Measurements from ENCODE around the gene TMEM178B. TPM values are rescaled to one million over a fixed set of nuclear protein-coding genes. Genes with fewer than 3 reads are reported as not detected.
"Not testable (repeated sequence)": the region's sequence is repeated elsewhere in the genome, so short reads cannot be mapped to it uniquely, and the experiment has no call there.

The TMEM178B gene
- total RNA-seq, 2 experiments from 2014 or later: not detected

DNA sequence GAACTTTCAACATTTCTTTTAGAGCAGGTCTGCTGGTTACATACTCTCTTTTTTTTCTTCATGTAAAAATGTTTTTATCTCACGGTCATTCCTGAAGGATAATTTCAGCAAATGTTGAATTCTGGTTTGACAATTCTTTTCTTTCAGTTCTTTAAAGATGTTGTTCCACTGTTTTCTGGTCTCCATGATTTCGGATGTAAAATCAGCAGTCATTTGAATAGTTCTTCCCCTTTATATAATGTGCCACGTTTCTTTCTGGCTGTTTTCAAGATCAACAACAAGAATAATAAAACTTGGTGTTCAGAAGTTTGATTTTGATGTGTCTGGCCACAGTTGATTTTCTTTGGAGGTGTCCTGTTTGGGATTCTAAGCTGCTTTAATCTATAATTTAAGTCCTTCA is 45.1 kb upstream of the TMEM178B start:
- H3K9me3 Mint-ChIP-seq: peaks cover 16% of the 10 kb centered on the region
- Histone ChIP-seq H3K4me1 (ENCODE audit: insufficient read depth, low read length) (no peaks in the 10 kb centered on the region), H3K4me3 (ENCODE audit: low read length) (no peak overlapping the region), H3K36me3 (ENCODE audit: insufficient read depth, low read length) (no peaks in the 10 kb centered on the region), H3K27me3 (ENCODE audit: control insufficient read depth in 1 of 2, insufficient read depth in 2 of 2, low read length in 2 of 2) (peaks cover 0 to 10% of the 10 kb centered on the region in 2 experiments), H3K27ac (ENCODE audit: low read depth in 1 of 2, low read length in 2 of 2) (no peak overlapping the region), H3K9me3 (ENCODE audit: control insufficient read depth in 1 of 2, insufficient read depth in 1 of 2, low read length in 2 of 2) (peaks cover 7 to 10% of the 10 kb centered on the region in 2 experiments)
- H3K27ac Mint-ChIP-seq: no peak overlapping the region
- intact Hi-C loops (cut with DNase I, micrococcal nuclease): no loop called here
- DNase-seq (no peak), ATAC-seq (ENCODE audit: poor library complexity) (no peak)
- H3K27me3 Mint-ChIP-seq: peaks cover 33% of the 10 kb centered on the region
- CTCF ChIA-PET: no interaction called here
- peaks cover 13% of the 10 kb centered on the region for H3K36me3 Mint-ChIP-seq (ENCODE audit: low read depth)
- H3K4me1 Mint-ChIP-seq (ENCODE audit: low read depth): peaks cover 2% of the 10 kb centered on the region
- no peak overlapping the region for H3K4me3 Mint-ChIP-seq
- TF ChIP-seq CTCF (IDR thresholded peaks at IDR 0.05): no peak
- POLR2A ChIA-PET: no interaction called here

DNA sequence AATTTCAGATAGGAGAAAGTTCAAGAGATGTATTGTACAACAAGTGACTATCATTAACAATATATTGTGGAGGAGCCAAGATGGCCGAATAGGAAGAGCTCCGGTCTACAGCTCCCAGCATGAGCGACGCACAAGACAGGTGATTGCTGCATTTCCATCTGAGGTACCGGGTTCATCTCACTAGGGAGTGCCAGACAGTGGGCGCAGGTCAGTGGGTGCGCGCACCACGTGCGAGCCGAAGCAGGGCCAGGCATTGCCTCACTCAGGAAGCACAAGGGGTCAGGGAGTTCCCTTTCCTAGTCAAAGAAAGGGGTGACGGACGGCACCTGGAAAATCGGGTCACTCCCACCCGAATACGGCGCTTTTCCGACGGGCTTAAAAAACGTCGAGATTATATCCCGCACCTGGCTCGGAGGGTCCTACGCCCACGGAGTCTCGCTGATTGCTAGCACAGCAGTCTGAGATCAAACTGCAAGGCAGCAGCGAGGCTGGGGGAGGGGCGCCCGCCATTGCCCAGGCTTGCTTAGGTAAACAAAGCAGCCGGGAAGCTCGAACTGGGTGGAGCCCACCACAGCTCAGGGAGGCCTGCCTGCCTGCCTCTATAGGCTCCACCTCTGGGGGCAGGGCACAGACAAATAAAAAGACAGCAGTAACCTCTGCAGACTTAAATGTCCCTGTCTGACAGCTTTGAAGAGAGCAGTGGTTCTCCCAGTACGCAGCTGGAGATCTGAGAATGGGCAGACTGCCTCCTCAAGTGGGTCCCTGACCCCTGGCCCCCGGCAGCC is 41.1 kb upstream of the TMEM178B start:
- H3K4me1 Mint-ChIP-seq (ENCODE audit: low read depth); intact Hi-C loops (cut with DNase I, micrococcal nuclease); H3K9me3 ChIP-seq (ENCODE audit: control insufficient read depth in 1 of 2, insufficient read depth in 1 of 2, low read length in 2 of 2); CTCF ChIA-PET; H3K4me3 Mint-ChIP-seq; H3K4me1 ChIP-seq (ENCODE audit: insufficient read depth, low read length); H3K27ac ChIP-seq (ENCODE audit: low read depth in 1 of 2, low read length in 2 of 2); DNase-seq; H3K27me3 ChIP-seq (ENCODE audit: control insufficient read depth in 1 of 2, insufficient read depth in 2 of 2, low read length in 2 of 2); H3K36me3 ChIP-seq (ENCODE audit: insufficient read depth, low read length); H3K4me3 ChIP-seq (ENCODE audit: low read length); H3K9me3 Mint-ChIP-seq; ATAC-seq (ENCODE audit: poor library complexity); H3K27ac Mint-ChIP-seq; H3K36me3 Mint-ChIP-seq (ENCODE audit: low read depth); POLR2A ChIA-PET: not testable (repeated sequence)
- H3K27me3 Mint-ChIP-seq: peaks cover 38% of the 10 kb centered on the region

DNA sequence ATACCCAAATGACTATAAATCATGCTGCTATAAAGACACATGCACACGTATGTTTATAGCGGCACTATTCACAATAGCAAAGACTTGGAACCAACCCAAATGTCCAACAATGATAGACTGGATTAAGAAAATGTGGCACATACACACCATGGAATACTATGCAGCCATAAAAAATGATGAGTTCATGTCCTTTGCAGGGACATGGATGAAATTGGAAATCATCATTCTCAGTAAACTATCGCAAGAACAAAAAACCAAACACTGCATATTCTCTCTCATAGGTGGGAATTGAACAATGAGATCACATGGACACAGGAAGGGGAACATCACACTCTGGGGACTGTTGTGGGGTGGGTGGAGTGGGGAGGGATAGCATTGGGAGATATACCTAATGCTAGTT is 35.8 kb upstream of the TMEM178B start:
- H3K36me3 ChIP-seq (ENCODE audit: insufficient read depth, low read length); H3K27me3 ChIP-seq (ENCODE audit: control insufficient read depth in 1 of 2, insufficient read depth in 2 of 2, low read length in 2 of 2); H3K4me3 ChIP-seq (ENCODE audit: low read length); H3K4me1 Mint-ChIP-seq (ENCODE audit: low read depth); ATAC-seq (ENCODE audit: poor library complexity); H3K4me1 ChIP-seq (ENCODE audit: insufficient read depth, low read length); H3K36me3 Mint-ChIP-seq (ENCODE audit: low read depth); H3K9me3 ChIP-seq (ENCODE audit: control insufficient read depth in 1 of 2, insufficient read depth in 1 of 2, low read length in 2 of 2); H3K9me3 Mint-ChIP-seq; CTCF ChIA-PET; DNase-seq; H3K4me3 Mint-ChIP-seq; POLR2A ChIA-PET; intact Hi-C loops (cut with DNase I, micrococcal nuclease); H3K27ac Mint-ChIP-seq; H3K27ac ChIP-seq (ENCODE audit: low read depth in 1 of 2, low read length in 2 of 2): not testable (repeated sequence)
- H3K27me3 Mint-ChIP-seq: peaks cover 26% of the 10 kb centered on the region

- POLR2A ChIA-PET: no interaction called here
- no peak for TF ChIP-seq CTCF (IDR thresholded peaks at IDR 0.05)
- Mint-ChIP-seq H3K9me3 (no peaks in the 10 kb centered on the region), H3K4me3 (no peak overlapping the region), H3K27ac (no peak overlapping the region), H3K27me3 (peaks cover 32% of the 10 kb centered on the region), H3K36me3 (ENCODE audit: low read depth) (no peaks in the 10 kb centered on the region), H3K4me1 (ENCODE audit: low read depth) (no peaks in the 10 kb centered on the region)
- Histone ChIP-seq H3K4me1 (ENCODE audit: insufficient read depth, low read length) (no peaks in the 10 kb centered on the region), H3K4me3 (ENCODE audit: low read length) (no peak overlapping the region), H3K36me3 (ENCODE audit: insufficient read depth, low read length) (no peaks in the 10 kb centered on the region), H3K9me3 (ENCODE audit: control insufficient read depth in 1 of 2, insufficient read depth in 1 of 2, low read length in 2 of 2) (no peaks in the 10 kb centered on the region), H3K27ac (ENCODE audit: low read depth in 1 of 2, low read length in 2 of 2) (no peak overlapping the region), H3K27me3 (ENCODE audit: control insufficient read depth in 1 of 2, insufficient read depth in 2 of 2, low read length in 2 of 2) (peaks cover 0 to 5% of the 10 kb centered on the region in 2 experiments)
- CTCF ChIA-PET: no interaction called here
- no peak for ATAC-seq (ENCODE audit: poor library complexity)
- intact Hi-C loops (cut with DNase I, micrococcal nuclease): no loop called here
- no peak for DNase-seq
Observed at GRCh38 chr7:141039376-141039775, 34.5 kb upstream of the TMEM178B start.

Data from CD4-positive, alpha-beta T cell (primary cell).